ENCODE results near the gene DNM1.

DNA sequence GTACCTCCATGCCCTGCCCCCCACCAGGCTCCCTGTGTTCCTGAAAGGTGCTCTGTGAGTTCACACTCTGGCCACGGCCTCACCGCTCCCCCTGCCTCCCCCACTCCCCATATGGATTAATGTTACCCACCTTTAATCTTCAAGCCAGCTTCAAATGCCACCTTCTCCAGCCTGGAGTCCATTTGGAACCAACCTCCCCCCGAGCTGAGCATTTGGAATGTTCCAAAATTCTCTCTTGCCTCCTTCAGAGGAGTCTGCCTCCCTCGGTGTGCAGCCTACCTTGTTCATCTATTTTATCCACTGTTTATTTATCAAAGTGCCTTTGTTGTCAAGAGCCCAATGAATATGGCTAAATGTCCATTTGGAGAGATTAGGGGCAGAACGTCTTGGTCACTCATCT lies 68.3 kb downstream of the DNM1 start:
- no peak for TF ChIP-seq EZH2phosphoT487 (IDR thresholded peaks at IDR 0.05; ENCODE audit: borderline replicate concordance, low read depth)
- TF ChIP-seq, protein P1, sequence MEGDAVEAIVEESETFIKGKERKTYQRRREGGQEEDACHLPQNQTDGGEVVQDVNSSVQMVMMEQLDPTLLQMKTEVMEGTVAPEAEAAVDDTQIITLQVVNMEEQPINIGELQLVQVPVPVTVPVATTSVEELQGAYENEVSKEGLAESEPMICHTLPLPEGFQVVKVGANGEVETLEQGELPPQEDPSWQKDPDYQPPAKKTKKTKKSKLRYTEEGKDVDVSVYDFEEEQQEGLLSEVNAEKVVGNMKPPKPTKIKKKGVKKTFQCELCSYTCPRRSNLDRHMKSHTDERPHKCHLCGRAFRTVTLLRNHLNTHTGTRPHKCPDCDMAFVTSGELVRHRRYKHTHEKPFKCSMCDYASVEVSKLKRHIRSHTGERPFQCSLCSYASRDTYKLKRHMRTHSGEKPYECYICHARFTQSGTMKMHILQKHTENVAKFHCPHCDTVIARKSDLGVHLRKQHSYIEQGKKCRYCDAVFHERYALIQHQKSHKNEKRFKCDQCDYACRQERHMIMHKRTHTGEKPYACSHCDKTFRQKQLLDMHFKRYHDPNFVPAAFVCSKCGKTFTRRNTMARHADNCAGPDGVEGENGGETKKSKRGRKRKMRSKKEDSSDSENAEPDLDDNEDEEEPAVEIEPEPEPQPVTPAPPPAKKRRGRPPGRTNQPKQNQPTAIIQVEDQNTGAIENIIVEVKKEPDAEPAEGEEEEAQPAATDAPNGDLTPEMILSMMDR (IDR thresholded peaks at IDR 0.05), result no peak
- TF ChIP-seq POLR2AphosphoS5 (IDR thresholded peaks at IDR 0.05; ENCODE audit: low read depth, low read length), result no peak

Data from SK-N-SH (cell line).